Stimulated activated CD8-positive, alpha-beta memory T cell treated with anti-CD3 and anti-CD28 coated beads, Interleukin-7, amount 100 ng/mL, for 48 hours (primary cell): ENCODE results near the gene TFDP1.
A peak's percentile ranks its signal among the peaks of the same experiment; 100 is the strongest.

Experiments used
- DNase-seq, 2 donors: peaks; one replicate each; pipeline ENCODE4 v3.0.0-alpha.2; 2020; ENCODE audit warnings: low read depth in 1 of 2; ENCODE audit errors: extremely low read depth in 1 of 2

TFDP1 gene, protein sequence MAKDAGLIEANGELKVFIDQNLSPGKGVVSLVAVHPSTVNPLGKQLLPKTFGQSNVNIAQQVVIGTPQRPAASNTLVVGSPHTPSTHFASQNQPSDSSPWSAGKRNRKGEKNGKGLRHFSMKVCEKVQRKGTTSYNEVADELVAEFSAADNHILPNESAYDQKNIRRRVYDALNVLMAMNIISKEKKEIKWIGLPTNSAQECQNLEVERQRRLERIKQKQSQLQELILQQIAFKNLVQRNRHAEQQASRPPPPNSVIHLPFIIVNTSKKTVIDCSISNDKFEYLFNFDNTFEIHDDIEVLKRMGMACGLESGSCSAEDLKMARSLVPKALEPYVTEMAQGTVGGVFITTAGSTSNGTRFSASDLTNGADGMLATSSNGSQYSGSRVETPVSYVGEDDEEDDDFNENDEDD

DNA sequence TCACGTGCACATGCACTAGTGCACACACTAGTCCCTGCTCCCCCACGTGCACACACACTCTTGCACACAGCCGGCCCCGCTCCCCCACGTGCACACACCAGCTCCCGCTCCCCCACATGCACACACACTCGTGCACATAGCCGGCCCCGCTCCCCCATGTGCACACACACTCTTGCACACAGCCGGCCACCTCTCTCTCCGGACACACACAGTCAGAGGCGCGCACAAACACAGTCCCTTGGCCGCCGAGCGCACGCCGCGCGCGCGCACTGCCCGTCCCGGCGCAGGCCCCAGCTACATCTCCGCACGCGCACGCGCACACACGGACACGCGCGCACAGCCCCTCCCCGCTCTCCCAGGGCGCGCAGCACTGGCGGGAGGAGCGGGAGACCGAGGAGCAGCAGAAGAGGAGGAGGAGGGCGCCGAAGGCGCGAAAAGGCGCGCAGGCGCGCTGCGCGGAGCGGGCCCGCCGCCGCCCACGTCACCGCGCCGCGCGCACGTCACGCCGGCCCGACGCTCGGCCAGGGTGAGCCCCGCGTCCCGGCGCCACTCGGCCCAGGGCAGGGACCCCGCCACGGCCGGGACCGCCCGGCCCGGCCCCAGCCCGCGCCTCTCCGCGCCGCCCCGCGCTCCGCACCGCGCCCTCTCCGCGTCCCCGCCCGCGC is at the start of gene TFDP1:
Gene TFDP1 (plus strand): TSS at position 549 of the 665 bp plus-strand sequence. CDS start 1,085 bp downstream, outside the sequence.
- DNase-seq, result peak; percentile 75 to 79

DNA sequence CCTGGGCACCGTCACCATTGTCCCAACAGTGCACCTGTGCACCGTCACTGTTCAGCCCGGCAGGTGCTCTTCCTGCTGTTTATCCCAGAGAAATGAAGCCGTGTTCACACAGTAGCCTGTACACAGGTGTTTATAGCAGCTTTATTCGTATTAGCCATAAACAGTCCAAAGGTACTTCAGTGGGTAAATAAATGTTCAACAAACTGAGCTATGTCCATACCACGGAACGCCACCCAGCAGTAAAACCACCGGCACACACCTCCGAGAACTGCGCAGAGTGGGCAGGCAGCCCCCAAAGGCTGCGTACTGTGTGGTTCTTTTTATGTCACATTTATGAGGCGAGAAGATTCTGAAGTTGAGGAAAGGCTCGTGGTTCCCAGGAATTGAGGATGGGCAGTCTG is 49.2 kb upstream of the TFDP1 start:
- no peak for DNase-seq

DNA sequence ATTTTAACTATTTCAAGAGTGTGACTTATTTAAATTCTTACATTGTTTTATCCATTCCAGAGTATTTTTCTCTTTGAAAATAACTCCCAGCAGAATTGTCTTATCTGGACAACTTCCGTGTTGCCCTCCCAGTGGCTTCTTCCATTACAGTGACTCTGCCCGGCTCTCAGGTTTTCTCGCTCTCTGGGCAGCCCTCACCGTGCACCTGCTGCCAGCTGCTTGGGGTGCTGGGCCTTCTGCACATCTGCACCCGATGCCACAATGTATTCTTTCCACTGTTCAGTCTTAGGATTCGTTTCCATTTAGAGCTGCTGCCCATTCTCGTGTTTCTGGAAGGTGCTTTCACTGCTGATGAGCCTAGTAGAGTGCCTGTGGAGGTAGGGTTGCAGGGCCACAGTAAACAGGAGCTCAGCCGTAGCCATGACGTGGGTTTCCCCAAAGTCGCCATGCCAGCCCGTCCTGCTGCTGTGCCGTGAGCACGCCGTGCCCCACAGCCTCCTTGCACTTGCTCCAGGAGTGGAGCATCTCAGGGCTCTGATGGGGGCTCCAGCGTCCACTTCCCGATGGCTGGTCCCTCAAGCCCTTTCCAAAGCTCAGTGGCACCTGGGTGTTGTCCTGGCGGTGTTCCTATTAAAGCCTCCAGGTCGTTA is 48.0 kb upstream of the TFDP1 start:
- DNase-seq, result no peak

DNA sequence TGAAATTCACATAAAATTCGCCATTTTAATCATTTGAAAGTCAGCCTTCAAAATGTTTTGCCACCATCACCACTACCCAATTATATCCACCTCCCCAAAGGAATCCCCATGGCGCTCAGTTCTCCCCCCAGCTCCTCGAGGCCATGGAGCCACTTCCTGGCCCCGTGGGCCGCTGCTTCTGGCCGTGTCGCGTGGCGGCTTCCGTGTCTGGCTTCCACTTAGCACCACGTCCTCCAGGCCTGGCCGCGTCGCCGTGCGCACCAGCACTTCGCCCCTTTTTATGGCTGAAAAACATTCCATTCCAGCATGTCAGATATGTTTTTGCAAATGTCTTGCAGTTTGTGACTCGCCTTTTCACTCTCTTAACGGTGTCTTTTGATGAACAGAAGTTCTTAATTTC is 47.3 kb upstream of the TFDP1 start:
- DNase-seq, result no peak

DNA sequence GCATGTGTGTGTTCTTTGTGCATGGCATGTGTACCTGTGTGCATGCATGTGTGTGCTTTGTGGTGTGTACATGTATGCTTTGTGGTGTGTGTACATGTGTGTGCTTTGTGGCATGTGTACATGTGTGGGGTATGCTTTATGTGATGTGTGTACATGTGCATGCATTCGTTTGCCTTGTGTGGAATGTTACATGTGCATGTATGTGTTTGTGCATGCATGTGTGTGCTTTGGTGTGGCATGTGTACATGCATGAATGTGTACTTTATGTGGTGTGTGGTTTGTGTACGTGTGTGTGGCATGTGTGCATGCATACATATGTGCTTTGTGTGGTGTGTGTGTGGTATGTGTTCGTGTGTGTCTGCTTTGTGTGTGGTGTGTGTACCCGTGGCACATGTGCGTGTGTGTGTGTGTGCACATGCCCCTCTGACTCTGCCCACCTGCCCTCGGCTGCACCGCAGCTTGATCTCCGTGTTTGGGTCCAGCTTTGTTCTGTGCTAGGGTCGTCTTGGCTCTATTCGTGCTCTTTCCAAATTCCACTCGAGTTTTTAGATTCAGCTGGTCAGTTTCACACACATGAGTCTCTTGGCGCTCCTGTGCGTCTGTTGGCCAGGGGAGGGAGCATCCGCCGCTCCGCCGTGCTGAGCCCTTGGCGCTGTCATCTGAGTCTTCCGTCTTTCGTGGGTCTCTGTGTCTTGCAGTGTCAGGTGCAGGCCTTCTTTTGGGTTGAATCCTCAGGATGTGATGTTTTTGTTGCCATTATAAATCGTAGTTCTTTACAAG is 46.5 kb upstream of the TFDP1 start:
- no peak for DNase-seq

DNA sequence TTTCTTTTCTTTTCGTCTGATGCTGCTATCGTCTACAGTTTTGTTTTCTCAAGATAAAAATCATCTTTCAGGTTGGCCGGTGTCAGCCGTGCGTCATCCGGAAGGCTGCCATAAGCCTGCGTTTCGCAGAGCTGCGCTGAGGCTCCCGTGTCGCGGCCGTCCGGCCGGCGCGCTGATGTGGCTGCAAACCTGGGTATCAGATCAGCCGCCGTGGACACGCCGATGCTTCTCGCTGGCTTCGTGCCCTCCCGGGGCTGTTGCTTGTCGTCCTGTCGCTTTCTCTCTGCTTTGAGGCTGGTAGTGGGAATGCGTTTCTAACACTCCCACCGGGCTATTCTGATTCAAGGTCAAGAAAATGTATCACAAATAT is 45.9 kb upstream of the TFDP1 start:
- no peak for DNase-seq

DNA sequence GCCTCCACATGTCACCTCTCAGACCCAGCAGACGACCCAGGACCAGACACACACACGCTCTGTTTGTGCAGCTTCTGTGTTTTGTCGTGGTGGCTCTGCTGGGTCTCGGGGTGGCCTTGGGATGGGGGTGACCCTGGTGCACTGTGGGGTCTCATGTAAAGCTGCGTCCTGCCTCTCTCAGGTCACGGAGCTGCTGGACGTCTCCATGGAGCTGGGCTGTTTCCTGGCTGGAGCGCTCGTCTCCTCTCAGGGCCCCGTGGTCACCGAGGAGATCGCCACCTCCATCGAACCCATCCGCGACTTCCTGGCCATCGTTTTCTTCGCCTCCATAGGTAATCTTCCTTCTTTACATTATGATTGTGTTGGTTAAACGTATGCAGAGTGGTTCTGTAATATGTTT is 45.4 kb upstream of the TFDP1 start:
- DNase-seq, result no peak

DNA sequence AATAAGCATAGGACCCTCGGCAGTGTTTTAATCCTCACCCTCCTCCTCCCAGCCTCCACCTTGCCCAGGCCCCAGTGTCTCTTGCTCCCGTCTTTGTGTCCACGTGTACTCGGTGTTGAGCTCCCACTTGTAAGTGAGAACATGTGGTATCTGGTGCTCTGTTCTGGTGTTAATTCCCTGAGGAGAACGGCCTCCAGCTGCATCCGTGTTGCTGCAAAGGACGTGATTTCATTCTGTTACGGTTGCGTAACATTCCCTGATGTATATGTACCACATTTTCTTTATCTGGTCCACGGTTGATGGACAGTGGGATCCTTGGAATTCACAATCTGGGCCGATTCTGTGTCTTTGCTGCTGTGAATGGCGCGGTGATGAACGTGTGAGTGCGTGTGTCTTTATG is 44.7 kb upstream of the TFDP1 start:
- no peak for DNase-seq

DNA sequence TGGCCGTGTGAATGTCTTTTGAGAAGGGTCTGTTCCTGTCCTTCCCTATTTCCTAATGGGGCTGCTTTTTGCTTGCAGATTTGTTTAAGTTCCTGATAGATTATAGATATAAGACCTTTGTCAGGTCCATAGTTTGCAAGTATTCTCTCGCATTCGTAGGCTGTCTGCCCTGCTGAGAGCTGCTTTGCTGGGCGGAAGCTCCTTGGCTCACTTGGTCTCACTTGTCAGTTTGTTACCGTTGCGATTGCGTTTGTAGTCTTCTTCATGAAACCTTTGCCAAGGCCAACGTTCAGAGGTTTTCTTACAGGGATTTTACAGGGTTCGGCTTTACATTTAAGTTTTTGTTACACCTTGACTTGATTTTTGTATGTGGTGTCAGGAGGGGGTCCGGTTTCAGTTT is 44.0 kb upstream of the TFDP1 start:
- no peak for DNase-seq

DNA sequence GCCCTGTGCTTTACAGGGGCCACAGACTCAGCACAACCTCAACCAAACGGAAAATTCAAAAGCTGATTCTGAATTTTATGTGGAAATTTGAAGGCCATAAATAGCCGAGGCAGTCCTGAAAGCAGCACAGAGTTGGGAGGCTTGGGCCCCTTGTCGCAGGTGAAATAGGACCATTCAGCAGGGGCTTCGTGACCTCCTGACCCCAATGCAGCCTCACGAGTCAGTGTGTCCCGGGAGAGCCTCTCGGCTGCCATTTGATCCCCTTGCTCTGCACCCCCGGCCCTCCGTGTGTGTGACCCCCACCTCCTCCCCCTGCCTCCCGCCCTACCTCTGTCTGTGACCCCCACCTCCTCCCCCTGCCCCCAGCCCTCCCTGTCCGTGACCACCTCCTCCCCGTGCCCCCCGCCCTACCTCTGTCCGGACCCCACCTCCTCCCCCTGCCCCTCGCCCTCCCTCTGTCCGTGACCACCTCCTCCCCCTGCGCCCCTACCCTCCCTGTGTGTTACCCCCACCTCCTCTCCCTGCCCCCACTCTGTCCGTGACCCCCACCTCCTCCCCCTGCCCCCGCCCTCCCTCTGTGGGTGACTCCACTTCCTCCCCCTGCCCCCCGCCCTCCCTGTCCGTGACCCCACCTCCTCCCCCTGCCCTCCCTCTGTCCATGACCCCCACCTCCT is 41.7 kb upstream of the TFDP1 start:
- no peak for DNase-seq

DNA sequence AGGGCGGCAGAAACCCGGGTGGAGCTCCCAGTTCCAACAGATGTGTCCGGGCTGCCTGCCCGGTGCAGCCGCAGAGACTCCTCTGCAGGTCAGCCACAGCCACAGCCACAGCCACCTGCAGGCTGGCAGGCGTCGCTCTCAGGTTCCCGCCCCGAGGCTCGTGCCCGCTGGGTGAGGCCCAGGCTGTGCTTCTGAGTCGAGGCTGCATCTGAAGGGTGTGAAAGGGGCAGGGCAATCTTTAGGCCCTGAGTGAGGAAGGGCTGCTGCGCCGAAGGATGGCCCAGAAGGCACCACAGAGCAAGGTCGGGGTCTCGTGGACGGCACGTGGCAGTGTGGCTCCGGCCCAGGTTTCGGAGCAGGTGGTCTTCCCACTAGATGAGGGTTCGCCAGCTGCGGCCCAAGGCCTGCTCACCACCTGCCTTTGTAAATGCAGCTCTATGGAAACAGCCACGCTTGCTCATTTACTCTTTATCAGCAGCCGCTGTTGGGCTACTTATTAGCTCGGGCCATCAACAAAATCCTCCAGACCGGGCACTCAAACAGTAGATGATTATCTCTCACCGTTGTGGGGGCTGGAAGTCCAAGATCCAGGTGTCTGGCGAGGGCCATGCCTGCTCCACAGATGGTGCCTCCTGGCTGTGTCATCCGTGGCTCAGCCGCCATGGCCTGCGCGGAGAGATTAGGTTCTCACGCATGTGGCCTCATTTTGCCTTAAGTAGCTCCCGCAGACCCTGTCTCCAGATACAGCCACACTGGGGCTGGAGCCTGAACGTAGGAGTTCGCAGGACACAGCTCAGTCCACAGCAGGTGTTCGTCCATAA is 40.3 kb upstream of the TFDP1 start:
- DNase-seq, result no peak

DNA sequence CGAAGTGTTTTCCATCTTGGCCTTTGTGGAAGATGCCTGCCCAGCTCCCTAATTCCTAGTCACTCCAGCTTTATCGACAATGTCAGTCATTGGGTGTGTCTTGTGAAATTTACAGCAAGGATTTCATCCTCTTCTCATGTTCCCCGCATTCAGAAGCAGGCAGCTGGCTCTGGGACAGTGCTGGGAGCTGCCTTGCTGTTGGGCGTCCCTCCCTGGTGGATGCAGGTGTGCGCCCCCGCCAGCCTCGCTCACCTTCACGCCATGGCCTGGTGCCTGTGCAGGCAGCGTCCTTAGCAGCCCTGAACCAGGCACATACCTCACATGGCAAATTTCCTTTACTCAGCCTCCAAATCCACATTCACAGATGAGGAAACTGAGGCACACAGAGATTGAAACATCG is 39.7 kb upstream of the TFDP1 start:
- no peak for DNase-seq

DNA sequence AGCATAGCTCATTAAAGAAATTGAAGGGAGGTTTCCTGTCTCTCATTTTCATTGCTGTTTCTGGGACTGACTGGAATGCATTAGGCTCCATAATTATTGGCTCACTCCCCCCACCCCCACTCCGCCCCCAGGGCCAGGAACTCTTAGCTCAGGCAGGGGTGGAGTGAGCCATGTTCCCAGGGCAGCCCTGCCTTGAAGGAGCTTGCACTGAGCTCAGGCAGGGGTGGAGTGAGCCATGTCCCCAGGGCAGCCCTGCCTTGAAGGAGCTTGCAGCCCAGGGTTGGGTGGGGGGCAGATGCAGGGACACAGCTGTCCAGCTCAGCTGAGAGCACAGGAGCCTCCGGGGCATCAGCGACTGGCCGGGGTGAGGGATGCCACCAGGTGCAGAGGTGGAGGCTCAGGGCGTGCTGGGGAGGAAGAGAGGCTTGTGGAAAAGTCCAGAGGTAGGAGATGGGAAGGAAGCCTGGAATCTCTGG is 39.1 kb upstream of the TFDP1 start:
- DNase-seq, result no peak

DNA sequence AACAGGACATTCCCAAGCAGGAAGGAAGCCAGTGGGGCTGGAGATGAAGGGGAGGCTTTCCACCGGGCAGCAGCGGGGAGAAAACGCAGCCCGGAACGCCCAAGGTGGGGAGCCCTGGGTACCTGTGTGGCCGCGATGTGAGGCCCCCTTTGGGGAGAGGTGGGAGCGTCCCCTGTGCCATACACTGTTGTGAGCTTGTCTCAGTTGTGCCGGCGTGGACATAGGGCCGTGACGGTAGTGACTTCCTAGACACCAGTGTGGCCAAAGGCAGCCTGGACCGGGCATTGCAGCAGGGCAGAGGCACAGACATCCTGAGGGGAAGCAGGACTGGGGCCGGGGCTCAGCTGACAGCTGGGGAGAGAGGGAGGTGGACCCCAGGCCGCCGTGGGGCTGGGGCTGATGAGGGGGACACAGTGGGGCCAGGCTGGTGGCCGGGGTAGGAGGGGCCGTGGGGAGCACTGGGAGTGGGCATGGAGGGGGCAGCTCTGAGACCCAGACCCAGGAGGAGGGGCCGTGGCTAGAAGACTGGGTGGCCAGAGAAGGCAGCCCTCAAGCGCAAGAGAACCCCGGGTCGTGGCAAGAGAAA is 38.5 kb upstream of the TFDP1 start:
- no peak for DNase-seq

DNA sequence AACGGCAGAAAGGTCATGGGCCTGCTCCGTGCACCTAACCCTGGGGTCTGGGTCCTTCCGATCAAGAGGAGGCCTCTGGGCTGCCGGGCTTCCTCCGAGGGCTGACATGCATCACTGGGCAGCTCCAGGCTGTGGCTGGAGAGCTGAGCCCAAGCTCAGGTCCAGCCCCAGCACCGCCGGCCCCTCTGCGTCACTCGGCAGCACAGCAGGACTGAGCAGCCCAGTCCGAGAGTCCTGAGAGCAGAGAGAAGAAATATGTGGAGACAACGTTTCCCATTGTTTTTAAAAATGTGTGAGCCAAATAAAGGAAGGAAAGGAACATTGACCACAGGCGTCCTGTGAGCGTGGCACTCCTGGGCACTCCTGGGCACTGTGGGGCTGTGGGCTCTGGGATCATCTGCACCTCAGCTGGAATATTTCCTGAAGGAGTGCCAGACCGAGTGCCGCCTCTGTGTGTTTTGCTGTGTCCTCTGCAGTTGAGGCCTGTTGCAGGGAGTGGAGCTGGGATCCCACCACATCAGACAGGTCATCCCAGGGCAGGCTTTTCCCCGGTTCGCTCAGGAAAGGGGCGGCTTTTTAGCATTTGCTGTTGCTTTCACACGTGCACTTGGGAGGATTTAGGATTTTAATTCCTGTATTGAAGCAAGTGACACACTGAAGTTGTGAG is 37.8 kb upstream of the TFDP1 start:
- DNase-seq, result no peak

DNA sequence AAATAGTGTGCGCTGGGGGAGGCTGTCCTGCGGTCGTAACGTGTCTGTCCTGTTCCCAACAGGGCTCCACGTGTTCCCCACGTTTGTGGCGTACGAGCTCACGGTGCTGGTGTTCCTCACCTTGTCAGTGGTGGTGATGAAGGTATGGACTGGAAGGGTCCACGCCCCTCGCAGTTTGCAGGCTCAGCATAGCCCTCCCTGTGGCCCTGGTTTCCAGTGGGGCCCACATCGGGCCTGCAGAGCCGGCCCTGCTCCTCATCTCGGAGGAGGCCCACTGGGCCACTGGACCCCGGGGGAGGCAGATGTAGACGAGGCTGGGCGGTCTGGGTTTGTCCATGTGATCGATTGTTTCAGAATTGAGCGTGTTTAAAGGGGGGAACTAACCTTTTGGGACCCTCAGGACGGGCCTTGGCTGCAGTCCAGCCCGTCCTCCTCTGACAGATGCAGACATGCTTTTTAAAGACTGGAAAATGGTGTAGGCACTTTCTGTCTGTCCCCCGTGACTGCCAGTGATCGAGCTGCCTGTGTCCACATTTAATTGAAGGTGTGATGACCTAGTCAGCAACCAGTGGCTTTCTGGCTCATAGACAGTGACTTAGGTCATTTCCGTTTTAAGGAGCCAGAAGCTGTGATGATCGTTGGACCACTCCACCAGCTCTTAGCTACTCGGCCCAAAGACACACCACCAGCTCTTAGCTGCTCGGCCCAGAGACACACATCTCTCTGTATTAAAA is 37.1 kb upstream of the TFDP1 start:
- no peak for DNase-seq

DNA sequence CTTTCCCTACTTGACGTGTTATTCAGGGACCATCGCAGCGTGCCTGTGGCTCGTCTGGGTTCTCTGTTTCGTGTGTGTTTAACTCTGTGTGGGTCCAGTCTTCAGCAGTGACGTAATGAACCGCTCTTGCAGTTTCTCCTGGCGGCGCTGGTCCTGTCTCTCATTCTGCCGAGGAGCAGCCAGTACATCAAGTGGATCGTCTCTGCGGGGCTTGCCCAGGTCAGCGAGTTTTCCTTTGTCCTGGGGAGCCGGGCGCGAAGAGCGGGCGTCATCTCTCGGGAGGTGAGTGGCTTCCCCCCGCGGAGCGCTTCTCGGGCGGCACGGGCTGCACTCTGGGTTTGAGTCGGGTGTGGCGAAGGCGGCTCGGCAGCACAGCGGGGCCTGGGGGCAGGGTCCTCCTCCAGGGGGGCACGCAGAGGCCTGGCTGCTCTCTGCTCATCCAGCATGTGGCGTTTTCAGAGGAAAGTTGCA is 36.3 kb upstream of the TFDP1 start:
- DNase-seq, result no peak
